Kidney glomerular epithelial cell (primary cell): ENCODE data around the gene ZFX.

Source experiments
- DNase-seq: peaks from one replicate; lab custom pipeline; 2025; lab: John Stamatoyannopoulos, UW

ZFX gene

DNA sequence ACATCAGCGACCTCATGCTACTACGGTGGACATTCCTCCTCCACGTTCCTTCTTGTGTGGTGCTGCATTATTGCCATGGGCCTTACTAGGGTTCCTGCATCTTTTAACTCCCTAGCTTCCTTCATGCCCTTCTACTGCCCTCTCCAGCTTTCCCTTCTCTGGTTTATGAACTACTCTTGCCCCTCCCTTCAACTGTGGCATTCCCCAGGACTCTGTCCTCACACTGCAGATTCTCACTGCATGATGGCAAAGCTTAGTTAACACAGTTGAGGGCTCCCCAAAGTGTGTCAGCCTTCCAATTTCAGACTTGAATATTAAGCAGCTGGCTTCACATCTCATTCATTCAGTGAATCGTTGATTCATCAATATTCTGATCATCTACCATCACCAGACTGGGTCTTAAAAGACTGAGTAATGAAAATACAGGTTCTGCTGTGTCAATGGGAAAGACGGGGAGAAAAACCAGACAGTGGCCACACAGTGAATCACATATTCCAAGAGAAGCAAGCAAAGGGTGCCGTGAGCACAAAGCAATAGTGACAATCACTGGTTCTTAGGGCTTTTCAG lies 53.0 kb downstream of the ZFX start:
- DNase-seq, result no peak

DNA sequence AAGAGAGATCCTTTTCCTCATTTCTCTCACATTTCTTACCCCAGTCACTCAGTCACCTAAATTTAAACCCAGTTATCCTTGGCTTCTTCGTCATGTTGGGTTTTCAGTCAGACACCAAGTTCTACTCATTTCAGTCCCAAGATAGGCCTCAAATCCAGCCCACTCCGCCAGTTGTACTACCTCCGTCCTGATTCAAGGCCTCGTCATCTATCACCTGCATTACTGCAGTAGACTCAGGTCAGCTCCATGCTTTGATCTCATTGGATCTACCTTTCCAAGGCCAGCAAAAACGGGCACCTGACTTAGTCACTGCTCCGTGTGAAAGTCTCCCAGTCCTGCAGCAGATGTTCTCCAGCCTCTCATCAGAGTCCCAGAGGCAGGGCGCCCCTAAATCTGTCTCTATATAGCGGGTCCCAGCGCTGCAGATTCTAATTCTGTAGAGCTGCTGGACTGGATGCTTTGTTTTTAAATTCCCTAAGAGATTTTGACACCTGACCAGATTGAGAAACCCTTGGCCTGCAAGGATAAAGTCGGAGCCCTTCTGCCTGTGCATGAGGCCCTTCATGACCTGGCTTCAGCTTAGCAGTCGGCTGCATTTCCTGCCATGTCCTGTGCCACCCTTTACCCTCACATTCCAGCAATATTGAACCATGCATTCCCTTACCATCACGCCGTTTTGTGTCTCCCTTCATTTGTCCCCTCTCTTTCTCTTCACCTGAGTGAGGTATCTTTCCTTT lies 53.7 kb downstream of the ZFX start:
- no peak for DNase-seq

DNA sequence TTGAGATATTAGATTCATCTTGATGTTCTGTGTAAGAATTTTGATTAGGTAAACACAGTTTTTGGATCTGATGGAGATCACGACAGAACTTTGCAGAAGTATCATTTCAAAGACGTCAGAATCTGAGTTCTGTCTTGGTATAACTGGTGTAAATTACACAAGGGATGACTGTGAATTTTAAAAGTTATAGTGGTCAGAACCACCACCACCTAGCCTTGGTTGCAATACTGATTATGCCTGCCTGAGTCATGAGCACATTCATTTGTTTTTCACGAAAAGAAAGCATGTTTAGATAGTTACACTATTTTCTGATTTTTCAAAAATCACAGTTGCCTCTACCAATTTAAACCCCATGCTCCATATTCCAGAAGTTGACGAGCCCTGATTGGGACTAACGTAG lies 54.8 kb downstream of the ZFX start:
- DNase-seq, result no peak

DNA sequence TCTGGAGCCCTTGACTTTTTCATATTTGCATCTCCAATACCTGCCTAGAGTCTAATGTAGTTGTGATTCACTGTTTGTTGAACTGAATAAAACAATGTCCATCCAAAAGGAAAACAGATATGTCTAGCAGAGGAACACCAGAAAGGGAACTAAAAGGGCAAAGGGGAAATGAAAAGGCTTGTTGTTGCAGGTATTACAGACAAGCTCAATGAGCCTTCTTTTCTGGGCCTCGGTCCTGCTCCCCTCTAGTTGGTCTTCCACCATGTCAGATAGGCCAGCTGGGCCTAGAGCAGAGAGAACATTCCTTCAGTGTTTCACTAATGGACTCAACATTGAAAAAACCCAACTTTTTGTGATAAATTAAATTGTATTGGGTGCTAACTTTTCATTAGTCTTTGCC lies 55.4 kb downstream of the ZFX start:
- no peak for DNase-seq

DNA sequence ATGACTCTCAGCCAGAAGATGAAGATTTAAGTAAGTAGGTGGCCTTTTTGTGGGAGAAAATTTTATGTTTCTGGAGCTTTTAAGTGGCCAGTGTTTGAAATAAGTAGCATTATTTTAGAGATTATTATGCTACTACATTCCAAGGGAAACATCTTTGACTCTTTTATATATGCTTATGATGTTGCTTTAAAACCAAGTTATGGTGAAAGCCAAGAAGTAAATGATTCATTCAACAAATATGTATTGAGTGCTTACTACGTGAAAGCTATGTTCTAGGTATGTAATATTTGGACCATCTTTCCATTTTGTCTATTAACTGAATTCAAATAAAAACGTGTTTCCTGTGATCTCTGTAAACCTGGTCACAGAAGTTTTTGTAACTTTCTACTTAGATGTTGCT lies 58.3 kb downstream of the ZFX start:
- no peak for DNase-seq

DNA sequence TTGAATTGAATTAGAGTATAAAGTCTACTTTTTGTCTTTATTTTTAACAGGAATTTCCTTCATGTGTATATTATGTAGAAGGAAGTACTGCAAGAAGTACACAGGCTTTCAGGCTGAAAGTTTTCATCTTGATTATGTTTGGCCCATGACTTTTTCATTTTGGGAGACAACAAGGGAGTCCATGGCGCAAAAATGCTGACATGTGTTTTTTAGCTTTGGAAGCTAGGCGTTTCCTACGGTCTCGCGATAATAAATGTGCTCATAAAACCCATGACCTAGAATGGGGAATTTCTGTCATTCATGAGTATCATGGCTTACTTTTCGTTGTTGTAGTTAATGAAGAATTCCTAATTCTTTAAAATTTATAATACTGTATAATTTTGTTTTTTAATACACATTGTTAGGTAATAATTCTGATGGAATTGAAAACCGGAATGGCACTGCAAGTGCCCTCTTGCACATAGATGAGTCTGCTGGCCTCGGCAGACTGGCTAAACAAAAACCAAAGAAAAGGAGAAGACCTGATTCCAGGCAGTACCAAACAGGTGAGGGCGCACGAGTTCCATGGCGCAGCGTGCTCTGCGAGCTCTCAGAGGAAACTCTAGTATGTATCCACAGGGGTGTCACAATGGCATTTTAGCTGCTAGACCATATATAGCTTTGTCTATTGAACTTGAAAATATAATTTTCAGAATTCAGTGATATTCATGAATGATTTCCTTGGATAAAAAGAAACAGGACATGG lies 59.1 kb downstream of the ZFX start:
- no peak for DNase-seq

DNA sequence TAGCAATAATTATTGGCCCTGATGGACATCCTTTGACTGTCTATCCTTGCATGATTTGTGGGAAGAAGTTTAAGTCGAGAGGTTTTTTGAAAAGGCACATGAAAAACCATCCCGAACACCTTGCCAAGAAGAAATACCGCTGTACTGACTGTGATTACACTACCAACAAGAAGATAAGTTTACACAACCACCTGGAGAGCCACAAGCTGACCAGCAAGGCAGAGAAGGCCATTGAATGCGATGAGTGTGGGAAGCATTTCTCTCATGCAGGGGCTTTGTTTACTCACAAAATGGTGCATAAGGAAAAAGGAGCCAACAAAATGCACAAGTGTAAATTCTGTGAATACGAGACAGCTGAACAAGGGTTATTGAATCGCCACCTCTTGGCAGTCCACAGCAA lies 60.7 kb downstream of the ZFX start:
- no peak for DNase-seq

DNA sequence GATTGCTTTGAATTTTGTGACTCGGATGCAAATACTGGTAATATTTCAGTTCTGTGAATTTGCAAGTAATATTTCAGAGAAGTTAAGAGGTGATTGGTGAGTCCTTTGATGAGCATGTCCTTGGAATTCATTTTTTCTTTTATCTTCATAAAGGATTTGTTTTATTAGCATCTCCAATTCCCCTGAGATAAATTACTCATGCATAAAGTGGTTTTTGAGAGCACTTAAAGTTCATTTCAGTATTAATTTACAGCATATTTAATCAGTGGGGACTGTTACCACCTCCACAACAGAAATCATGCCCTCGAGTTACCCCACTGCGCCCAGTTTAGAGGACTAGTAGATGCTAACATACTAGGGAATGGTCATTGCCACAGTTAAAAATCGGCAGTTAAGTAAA lies 65.0 kb downstream of the ZFX start:
- no peak for DNase-seq

DNA sequence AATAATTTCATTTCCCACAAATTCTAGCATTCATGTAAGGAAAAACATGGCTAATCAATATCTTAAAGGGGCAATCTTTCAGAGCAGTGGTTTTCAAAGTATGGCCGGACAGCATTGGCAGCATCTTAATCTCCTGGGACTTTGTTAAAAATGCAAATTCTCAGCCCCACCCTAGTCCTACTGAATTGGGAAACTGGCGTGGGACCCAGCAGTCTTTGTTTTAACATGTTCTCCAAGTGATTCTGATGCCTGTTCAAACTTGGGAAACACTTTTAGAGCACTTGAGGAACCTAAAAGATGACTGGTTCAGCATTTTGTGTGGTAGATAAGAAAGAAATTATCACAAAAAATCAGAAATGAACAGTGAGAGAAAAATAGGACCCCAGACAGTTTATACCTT lies 65.7 kb downstream of the ZFX start:
- DNase-seq, result no peak

DNA sequence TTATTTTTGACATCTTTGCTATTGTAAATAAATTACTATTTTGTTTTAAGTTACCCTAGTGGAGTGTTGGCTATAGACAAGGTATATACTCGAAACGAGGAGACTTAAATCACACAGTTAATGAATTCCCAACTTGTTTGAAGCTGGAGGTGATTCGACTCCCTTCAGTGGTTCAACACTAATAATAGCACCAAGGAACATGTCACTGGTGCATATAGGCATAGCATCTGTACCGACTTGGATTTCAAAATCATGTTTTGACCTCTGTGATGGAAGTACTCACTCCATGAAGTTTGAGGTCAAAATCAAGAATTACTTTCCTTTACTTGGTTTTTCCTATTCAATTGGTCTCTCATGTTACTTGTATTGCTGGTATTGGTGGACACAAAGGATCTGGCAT lies 66.5 kb downstream of the ZFX start:
- no peak for DNase-seq

DNA sequence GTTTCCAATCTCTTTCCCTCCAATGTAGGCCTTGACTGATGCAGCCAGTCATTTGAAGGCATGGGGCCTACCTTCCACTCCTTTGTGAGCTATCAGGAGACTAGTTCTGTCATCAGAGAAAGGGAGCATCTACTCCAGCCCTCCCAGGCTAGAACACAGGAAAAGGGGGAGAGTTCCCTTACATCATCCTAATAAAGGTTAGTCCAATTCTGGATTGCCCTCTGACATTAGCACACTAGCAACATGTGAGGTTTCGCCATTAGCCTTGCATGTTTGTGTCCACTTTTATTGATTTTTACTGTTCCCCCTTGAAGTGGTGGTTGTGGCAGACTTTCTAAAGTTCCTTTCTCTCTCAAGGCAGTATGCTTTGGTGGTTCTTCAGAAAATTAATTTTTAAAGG lies 67.3 kb downstream of the ZFX start:
- DNase-seq, result no peak

DNA sequence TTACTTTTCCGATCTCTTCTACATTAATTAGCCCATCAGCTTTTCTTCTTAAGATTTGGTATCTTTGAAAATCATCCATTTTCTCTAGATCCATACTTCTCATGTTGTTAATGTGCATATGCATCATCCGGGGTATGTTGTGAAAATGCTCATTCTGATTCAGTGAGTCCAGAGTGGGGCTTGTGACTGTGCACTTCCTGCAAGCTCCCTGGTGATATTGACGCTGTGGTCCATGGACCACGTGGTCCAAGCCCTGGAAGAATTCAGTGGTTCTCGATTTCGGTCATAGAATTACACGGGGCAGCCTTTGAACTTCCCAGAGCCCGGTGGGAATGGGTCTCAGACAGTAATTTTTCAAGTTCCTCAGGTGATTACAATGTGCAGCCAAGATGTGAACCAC lies 69.8 kb downstream of the ZFX start:
- DNase-seq, result no peak

DNA sequence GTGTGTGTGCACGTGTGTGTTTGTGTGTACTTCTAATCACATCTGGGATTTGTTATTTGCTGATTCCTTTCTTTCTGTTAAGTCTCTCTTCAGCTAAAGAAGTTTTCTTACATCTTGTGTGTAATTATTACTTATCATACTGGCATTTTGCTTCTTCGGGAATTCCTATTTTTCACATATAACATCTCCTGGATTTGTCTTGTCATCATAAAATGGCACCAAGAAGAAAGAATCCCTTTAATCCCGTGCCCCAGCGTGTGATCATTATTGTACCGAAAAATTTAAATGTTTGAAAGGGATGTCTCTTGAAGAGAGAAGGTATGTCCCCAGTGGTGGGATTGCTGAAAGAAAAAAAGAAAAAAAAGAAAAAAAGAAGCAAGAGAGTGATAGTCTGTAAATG lies 72.3 kb downstream of the ZFX start:
- no peak for DNase-seq

DNA sequence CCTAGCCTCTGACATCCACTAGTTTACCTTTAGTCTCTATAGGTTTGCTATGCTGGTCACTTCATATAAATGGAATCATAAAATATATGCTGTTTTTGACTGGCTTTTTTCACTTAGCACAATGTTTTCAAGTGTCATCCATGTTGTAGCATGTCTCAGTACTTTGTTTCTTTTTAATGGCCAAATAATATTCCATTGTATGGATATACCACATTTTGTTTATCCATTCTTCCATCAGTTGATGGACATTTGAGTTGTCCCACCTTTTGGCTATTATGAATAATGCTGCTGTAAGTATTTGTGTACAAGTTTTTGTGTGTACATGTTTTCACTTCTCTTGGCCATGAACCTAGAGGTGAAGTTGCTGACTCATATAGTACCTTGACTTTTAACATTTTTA lies 75.7 kb downstream of the ZFX start:
- DNase-seq, result no peak

DNA sequence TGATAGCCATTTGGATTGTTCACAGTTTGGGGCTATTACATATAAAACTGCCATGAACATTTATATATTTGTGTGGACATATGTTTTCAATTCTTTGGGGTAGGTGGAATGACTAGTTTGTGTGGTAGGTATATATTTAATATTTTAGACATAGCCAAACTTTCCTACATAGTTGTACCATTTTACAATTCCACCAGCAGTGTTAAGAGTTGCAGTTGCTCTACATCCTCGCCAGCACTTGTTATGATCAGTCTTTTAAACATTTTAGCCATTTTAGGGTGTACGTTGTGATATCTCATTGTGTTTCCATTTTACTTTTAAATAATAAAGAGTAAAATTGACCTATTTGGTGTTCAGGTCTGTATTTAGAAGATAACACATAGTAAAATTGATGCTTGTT lies 76.6 kb downstream of the ZFX start:
- DNase-seq, result no peak

DNA sequence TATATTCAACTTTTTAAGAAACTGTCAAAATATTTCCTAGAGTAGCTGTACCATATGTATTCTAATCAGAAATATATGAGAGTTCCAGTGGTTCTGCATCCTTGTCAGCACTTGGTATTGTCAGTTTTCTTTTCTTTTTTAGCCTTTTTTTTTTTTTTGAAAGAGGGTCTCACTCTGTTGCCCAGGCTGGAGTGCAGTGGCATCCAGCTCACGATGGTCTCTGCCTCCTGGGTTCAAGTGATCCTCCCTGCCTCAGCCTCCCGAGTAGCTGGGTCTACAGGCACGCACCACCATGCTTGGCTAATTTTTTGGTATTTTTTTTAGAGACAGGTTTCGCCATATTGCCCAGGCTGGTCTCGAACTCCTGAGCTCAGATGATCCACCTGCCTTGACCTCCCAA lies 79.1 kb downstream of the ZFX start:
- DNase-seq, result no peak

DNA sequence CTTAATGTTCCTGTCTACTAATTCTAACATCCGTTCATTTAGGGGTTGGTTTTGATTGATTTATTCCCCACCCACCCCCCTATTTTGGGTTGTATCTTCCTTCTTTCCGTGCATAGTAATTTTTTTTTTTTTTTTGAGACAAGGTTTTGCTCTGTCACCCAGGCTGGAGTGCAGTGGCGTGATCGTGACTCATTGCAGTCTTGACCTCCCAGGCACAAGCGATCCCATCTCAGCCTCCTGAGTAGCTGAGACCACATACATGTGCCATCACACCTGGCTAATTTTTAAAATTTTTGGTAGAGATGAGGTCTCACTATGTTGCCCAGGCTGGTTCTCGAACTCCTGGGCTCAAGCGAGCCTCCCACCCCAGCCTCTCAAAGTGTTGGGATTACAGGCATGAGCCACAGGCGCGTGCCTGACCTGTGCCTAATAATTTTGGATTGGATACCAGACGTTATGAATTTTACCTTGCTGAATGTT lies 79.9 kb downstream of the ZFX start:
- DNase-seq, result no peak

DNA sequence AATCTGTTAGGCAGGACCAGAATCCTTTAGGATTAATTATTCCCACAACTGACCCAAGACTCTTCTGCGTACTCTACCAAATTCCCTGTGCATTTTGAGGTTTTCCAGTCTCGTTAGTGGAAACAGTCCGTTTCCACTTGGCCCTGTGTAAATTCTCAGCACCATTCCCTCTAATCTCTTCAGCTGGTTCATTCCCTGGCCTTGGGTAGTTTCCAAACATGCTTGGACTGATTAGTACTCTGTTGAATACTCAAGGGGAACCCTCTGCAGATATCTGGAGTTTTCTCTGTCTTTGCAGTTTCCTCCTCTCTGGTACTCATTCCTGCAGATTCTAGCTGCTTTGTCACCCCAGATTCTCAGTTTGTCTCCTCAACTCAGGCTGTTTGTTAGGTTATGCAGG lies 80.4 kb downstream of the ZFX start:
- no peak for DNase-seq

DNA sequence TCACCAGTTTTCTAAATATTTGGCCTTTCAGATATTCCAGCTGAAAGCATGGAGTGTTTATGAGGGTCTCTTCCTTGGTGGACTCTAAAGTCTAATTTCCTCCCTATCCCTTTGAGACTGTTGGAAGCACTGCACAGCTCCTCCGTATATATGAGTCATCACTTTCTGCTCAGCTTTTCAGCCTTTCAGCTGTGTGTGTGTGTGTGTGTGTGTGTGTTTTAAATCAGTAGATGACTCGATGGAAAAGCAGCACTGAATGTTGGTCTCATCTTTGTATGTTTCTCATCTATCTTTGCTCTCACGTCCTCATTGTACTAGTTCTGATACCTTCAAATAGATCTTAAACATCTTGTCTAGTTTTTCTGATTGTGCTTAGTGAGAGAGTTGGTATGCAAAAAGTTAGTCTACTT lies 81.6 kb downstream of the ZFX start:
- peak; percentile 50 for DNase-seq

DNA sequence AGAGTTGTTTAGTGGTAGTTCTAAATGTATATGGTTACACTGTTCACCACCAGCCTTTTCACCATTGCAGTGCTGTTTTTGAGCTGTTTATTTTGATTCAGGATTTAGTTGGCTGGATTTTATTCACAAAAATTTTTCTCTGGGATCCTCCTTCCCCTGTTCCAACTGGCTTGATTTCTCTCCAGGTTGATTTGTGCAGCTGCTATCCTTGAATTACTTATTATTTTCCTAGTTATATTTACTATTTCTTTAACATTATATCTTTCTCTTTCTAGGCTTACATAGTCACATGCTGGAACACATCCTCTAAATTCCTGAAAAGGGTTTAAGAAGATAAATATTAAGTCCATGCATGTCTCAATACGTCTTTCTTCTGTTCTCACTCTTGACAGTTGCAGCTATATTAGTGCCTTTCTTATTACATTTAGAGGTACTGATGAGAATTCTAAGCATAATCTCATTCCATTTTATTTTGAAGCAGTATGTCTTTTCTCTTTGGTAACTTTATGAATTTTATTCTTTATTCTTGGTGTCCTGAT lies 82.2 kb downstream of the ZFX start:
- no peak for DNase-seq

DNA sequence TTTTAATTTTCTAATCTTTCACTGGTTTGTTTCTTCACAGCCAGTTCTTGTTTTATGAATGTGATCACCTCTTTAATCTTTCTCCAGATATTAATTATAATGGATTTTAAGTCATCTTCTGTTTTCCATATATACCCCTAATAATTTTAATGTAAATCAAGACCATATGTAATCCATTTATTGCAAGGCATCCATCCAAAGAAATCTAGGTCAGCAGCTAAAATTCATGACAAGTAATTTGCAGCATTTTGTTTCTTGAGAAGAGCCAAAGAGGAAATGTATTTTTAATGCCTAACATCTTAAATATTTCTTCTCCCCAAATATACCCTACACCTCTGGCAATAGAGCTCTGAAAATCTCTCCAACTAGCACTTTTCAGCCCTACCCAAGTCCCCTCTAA lies 83.3 kb downstream of the ZFX start:
- DNase-seq, result no peak

DNA sequence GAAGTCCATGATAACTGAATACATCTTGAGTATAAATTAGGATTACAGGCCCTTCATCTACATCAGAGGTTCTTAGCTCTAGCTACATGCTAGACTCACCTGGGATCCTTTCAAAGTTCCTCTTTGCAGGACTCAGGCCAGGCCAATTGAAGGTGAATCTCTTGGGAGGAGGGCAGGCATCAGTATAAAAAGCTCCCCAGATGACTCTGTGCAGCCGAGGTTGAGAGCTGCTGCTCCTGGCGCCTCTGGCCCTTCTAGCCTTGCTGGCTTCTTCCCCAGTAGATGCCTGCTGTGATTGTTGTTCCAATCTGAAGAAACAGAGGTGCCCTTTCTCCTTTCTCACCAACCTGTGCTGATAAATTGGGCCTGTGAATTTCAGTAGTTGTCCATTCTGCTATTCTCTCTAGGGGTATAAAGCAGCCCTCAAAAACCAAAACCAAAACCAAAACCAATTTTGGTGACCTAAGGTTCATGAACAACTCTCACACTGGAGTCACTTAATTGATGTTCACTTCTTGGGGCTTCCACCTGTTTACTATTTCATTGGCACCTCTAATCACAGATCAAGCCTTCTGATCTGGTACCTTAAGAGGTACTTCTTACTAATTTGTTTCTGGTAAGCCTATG lies 85.7 kb downstream of the ZFX start:
- DNase-seq, result no peak
